ENCODE measurements around the gene SKIDA1.

DNA sequence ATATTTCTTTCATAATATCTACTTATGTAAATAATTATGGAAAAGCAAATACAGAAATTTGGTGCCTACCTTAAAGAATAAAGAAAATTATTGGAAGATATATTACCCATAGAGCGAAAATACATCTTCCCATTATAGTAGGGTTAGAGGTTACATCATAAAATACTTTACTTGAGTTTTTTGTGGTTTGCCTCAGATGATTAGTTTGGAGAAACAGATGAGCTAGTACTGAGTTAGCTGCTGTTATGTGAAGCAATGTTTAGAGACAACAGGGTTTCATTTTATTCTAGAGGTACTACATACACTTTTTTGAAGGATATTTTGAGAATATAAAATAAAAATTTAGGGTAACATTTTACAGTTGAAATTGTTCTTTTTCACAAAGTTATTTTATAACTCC is 5.7 kb upstream of the SKIDA1 start:
- TF ChIP-seq, protein P1, sequence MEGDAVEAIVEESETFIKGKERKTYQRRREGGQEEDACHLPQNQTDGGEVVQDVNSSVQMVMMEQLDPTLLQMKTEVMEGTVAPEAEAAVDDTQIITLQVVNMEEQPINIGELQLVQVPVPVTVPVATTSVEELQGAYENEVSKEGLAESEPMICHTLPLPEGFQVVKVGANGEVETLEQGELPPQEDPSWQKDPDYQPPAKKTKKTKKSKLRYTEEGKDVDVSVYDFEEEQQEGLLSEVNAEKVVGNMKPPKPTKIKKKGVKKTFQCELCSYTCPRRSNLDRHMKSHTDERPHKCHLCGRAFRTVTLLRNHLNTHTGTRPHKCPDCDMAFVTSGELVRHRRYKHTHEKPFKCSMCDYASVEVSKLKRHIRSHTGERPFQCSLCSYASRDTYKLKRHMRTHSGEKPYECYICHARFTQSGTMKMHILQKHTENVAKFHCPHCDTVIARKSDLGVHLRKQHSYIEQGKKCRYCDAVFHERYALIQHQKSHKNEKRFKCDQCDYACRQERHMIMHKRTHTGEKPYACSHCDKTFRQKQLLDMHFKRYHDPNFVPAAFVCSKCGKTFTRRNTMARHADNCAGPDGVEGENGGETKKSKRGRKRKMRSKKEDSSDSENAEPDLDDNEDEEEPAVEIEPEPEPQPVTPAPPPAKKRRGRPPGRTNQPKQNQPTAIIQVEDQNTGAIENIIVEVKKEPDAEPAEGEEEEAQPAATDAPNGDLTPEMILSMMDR (conservative IDR thresholded peaks at IDR 0.05 in 1 of 2, IDR thresholded peaks at IDR 0.05 in 1 of 2; ENCODE audit: extremely low read depth in 1 of 2, insufficient read depth in 1 of 2, low read depth in 1 of 2, low read length in 2 of 2): no peak
- no peak for TF ChIP-seq EZH2 (IDR thresholded peaks at IDR 0.05; ENCODE audit: borderline replicate concordance, low read length)
